HUES6 (cell line): ENCODE data around the gene LRSAM1.

ENCODE experiments used
- H3K27ac ChIP-seq: 2 replicates; pipeline ENCODE4 v1.7.0; 2013; ENCODE audit warnings: low read depth, mild to moderate bottlenecking, low read length, inconsistent platforms
- H3K27me3 ChIP-seq: 2 replicates; pipeline ENCODE4 v1.6.1; 2013; ENCODE audit warnings: low read length; ENCODE audit not compliant: control insufficient read depth, insufficient read depth
- H3K36me3 ChIP-seq: 2 replicates; pipeline ENCODE4 v1.6.1; 2013; ENCODE audit warnings: low read length; ENCODE audit not compliant: control insufficient read depth, insufficient read depth
- H3K4me1 ChIP-seq: 2 replicates; pipeline ENCODE4 v1.6.1; 2013; ENCODE audit warnings: low read length; ENCODE audit not compliant: control insufficient read depth, insufficient read depth
- H3K4me3 ChIP-seq: 2 replicates; pipeline ENCODE4 v1.5.1; 2013; ENCODE audit warnings: low read depth, low read length
- H3K9ac ChIP-seq: one replicate; pipeline ENCODE4 v1.6.1; 2013; ENCODE audit warnings: mild to moderate bottlenecking, low read length
- H3K9me3 ChIP-seq: 2 replicates; pipeline ENCODE4 v1.6.1; 2013; ENCODE audit warnings: low read depth, low read length; ENCODE audit not compliant: control insufficient read depth, insufficient read depth

LRSAM1 gene

DNA sequence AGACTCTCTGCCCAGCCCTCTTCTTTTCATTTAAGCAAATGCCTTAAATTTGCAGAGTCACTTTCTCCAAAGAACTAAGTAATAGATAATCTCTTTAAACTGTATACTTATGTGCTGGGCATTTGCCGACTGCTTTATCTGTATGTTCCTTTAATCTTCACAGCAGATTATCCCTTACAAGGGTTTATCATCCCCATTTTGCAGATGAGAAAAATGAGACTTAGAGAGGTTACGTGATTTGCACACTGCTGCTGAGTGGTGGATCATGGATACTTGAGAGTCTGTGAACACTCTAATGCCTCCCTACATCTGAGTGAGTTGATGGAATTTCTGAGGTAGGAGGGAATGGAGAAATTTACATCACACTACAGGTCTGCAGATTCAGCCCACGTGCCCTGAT is 23.0 kb upstream of the LRSAM1 start:
- Histone ChIP-seq H3K4me3 (no peak overlapping the region), H3K27ac (no peak overlapping the region), H3K36me3 (peaks cover 37% of the 10 kb centered on the region), H3K9me3 (no peaks in the 10 kb centered on the region), H3K9ac (no peak overlapping the region), H3K27me3 (no peaks in the 10 kb centered on the region), H3K4me1 (peaks cover 4% of the 10 kb centered on the region; the same call in 1 of the 2 replicates)

- no peak overlapping the region for H3K4me3 ChIP-seq
- H3K27me3 ChIP-seq, result no peaks in the 10 kb centered on the region
- no peak overlapping the region for H3K9ac ChIP-seq
- peaks cover 57% of the 10 kb centered on the region for H3K36me3 ChIP-seq
- H3K9me3 ChIP-seq, result no peaks in the 10 kb centered on the region
- H3K4me1 ChIP-seq, result no peaks in the 10 kb centered on the region
- no peak overlapping the region for H3K27ac ChIP-seq
Measured at GRCh38 chr9:127430415-127430814, 20.9 kb upstream of the LRSAM1 start.

- H3K36me3 ChIP-seq, result peaks cover 86% of the 10 kb centered on the region
- no peak overlapping the region for H3K4me3 ChIP-seq
Measured at GRCh38 chr9:127437497-127438264, 13.6 kb upstream of the LRSAM1 start.

DNA sequence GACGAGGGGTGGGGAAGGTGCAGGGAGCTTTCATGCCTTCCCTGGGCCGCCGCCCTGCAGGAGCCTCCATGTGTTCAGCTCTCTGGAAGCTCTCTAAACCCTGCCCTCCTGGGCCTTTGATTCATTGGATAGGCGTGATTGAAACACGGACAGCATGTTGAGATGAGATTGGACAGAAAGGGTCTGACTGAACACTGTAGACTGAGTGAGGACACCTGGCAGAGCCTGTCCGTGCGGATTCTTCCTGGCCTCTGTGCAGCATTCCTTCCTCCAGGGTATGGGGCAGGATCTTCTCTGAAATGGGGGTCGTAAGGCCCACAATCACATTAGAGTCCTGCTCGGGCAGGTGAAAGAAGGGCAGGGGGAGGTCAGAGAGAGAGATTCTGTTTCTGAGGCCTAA is 12.9 kb upstream of the LRSAM1 start:
- no peaks in the 10 kb centered on the region for H3K9me3 ChIP-seq
- no peaks in the 10 kb centered on the region for H3K27me3 ChIP-seq
- no peak overlapping the region for H3K9ac ChIP-seq
- H3K27ac ChIP-seq, result no peak overlapping the region
- no peak overlapping the region for H3K4me3 ChIP-seq
- no peaks in the 10 kb centered on the region for H3K4me1 ChIP-seq
- H3K36me3 ChIP-seq, result peaks cover 85% of the 10 kb centered on the region

More at GRCh38 chr9:127437497-127438264, 13.6 kb upstream of the LRSAM1 start:
- H3K9ac ChIP-seq, result no peak overlapping the region
- H3K27me3 ChIP-seq, result no peaks in the 10 kb centered on the region
- H3K4me1 ChIP-seq, result no peaks in the 10 kb centered on the region
- no peaks in the 10 kb centered on the region for H3K9me3 ChIP-seq
- no peak overlapping the region for H3K27ac ChIP-seq

DNA sequence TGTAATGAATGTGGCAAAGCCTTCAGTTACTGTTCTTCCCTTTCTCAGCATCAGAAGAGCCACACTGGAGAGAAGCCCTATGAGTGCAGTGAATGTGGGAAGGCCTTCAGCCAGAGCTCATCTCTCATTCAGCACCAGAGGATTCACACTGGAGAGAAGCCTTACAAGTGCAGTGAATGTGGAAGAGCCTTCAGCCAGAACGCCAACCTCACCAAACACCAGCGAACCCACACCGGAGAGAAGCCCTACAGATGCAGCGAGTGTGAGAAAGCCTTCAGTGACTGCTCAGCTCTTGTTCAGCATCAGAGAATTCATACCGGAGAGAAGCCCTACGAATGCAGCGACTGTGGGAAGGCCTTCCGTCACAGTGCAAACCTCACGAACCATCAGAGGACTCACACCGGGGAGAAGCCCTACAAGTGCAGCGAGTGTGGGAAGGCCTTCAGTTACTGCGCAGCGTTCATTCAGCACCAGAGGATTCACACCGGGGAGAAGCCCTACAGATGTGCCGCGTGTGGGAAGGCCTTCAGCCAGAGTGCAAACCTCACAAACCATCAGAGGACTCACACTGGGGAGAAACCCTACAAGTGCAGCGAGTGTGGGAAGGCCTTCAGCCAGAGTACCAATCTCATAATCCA is 6.9 kb upstream of the LRSAM1 start:
- no peak overlapping the region for H3K9ac ChIP-seq
- H3K9me3 ChIP-seq, result no peaks in the 10 kb centered on the region; the same call in 1 of the 2 replicates
- H3K4me3 ChIP-seq, result no peak overlapping the region
- H3K36me3 ChIP-seq, result peaks cover 83% of the 10 kb centered on the region
- H3K27me3 ChIP-seq, result no peaks in the 10 kb centered on the region
- H3K27ac ChIP-seq, result no peak overlapping the region
- 0 out of 2 replicates have a peak, but pooled peaks cover under 1% of the 10 kb centered on the region for H3K4me1 ChIP-seq

DNA sequence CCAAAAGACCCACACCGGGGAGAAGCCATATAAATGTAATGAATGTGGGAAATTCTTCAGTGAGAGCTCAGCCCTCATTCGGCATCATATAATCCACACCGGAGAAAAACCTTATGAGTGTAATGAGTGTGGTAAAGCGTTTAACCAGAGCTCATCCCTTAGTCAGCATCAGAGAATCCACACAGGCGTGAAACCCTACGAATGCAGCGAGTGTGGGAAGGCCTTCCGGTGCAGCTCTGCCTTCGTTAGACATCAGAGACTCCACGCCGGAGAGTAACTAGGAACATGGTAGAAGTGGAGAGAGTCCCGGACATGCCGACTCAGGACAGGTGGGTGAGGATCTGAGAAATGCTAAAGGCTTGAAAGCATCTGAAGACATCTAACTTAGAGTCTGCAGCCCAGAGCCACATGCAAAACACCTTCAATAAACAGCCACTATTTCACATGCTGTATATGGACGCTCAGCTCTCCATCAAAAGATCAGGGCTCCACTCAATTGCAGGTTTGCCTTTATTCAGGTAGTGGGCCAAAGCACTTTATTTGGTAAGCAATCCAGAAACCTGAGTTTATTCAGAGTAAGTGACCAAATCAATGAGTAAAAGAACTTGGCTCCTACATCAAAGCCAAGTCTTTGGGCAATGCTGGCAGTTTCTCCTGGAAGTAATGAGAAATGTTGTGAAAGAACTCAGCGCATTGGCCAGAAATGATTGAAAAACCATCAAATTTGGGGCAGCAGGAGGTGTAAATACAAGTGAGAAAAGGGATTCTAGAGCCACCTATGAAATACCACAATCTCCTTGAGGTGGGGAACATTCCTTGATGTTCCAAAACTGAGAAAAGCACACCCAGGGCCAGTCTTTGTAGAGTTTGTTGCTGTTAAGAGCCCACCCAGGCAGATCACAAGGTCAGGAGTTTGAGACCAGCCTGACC is 6.1 kb upstream of the LRSAM1 start:
- H3K27ac ChIP-seq, result no peak overlapping the region
- peaks cover 85% of the 10 kb centered on the region for H3K36me3 ChIP-seq
- no peak overlapping the region for H3K4me3 ChIP-seq
- H3K27me3 ChIP-seq, result no peaks in the 10 kb centered on the region
- H3K9me3 ChIP-seq, result no peaks in the 10 kb centered on the region; the same call in 1 of the 2 replicates
- H3K4me1 ChIP-seq, result 0 out of 2 replicates have a peak, but pooled peaks cover 4% of the 10 kb centered on the region
- H3K9ac ChIP-seq, result no peak overlapping the region

DNA sequence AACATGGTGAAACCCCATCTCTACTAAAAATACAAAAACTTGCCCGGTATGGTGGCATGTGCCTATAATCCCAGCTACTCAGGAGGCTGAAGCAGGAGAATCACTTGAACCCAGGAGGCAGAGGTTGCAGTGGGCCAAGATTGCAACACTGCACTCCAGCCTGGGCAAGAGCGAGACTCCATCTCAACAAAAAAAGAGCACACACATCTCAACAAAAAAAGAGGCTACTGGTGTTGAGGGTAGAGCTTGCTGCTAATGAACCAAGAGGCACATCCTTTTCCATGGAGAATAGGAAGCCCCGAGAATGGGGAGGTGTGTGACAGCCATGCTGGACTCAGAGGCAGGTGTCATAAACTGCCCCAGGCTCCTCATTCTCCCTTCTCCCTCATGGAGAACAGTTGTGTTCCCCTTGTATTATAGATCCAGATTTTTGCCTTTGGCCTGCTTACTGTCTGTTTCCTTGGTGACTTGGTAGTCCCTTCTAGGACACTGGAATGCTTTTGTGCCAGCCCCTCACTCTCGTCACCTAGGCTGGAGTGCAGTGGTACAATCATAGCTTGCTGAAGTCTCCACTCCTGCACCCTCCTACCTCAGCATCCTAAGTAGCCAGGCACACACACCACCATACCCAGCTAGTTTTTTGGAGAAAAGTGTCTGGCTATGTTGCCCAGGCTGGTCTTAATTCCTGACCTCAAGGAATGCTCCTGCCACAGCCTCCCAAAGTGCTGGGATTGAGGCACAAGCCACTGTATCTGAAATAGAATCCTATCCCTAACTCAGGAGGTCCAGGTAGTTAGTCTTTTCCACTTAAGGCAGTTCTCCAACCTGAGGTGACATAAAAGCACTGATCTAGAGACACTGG is 5.2 kb upstream of the LRSAM1 start:
- no peaks in the 10 kb centered on the region for H3K27me3 ChIP-seq
- H3K9me3 ChIP-seq, result no peaks in the 10 kb centered on the region; the same call in 1 of the 2 replicates
- peaks cover 85% of the 10 kb centered on the region for H3K36me3 ChIP-seq
- no peak overlapping the region for H3K9ac ChIP-seq
- H3K4me3 ChIP-seq, result no peak overlapping the region
- H3K27ac ChIP-seq, result no peak overlapping the region
- H3K4me1 ChIP-seq, result 0 out of 2 replicates have a peak, but pooled peaks cover 4% of the 10 kb centered on the region

- Histone ChIP-seq H3K4me1 (0 out of 2 replicates have a peak, but pooled peaks cover 4% of the 10 kb centered on the region), H3K36me3 (peaks cover 81% of the 10 kb centered on the region), H3K27ac (no peak overlapping the region), H3K9me3 (no peaks in the 10 kb centered on the region; the same call in 1 of the 2 replicates), H3K27me3 (no peaks in the 10 kb centered on the region), H3K4me3 (no peak overlapping the region), H3K9ac (no peak overlapping the region)
Measured at GRCh38 chr9:127446713-127447415, 4.4 kb upstream of the LRSAM1 start.

GRCh38 chr9:127447416-127448111 is 3.7 kb upstream of the LRSAM1 start:
- H3K27ac ChIP-seq, result no peak overlapping the region
- no peaks in the 10 kb centered on the region for H3K27me3 ChIP-seq
- H3K9me3 ChIP-seq, result no peaks in the 10 kb centered on the region; the same call in 1 of the 2 replicates
- H3K36me3 ChIP-seq, result peaks cover 77% of the 10 kb centered on the region
- no peak overlapping the region for H3K9ac ChIP-seq
- peaks cover 10% of the 10 kb centered on the region for H3K4me1 ChIP-seq
- 0 out of 2 replicates have a peak overlapping the region, but pooled peaks have one; percentile 1 for H3K4me3 ChIP-seq
